OCI-LY1 (cell line): ENCODE measurements around the gene MAGI2.

Source experiments
- H2AFZ ChIP-seq: fragments of 200-600 bp; sonication (generic), shearing (Covaris generic); 2 replicates; pipeline ENCODE4 v1.6.0; 2014; ENCODE audit warnings: antibody characterized with exemption, mild to moderate bottlenecking, low read length
- H3F3A ChIP-seq: fragments of 200-600 bp; sonication (generic), shearing (Covaris generic); 2 replicates; pipeline ENCODE4 v1.6.0; 2014; ENCODE audit warnings: mild to moderate bottlenecking, antibody characterized with exemption, low read length, moderate library complexity; ENCODE audit not compliant: insufficient read depth
- H3K27ac ChIP-seq: fragments of 200-600 bp; sonication (generic); 2 replicates; pipeline ENCODE4 v1.5.1; 2014; ENCODE audit warnings: low read length, mixed run types, mild to moderate bottlenecking, low read depth; ENCODE audit not compliant: poor library complexity, severe bottlenecking
- H3K27me3 ChIP-seq: fragments of 200-600 bp; sonication (generic); 2 replicates; pipeline ENCODE4 v1.6.0; 2014; ENCODE audit warnings: antibody characterized with exemption, mild to moderate bottlenecking, low read length, moderate library complexity; ENCODE audit not compliant: insufficient read depth
- H3K36me3 ChIP-seq: fragments of 200-600 bp; sonication (generic); 2 replicates; pipeline ENCODE4 v1.6.1; 2014; ENCODE audit warnings: mild to moderate bottlenecking, antibody characterized with exemption, low read length, moderate library complexity, mixed read lengths; ENCODE audit not compliant: insufficient read depth
- H3K4me1 ChIP-seq: fragments of 200-600 bp; sonication (generic); 2 replicates; pipeline ENCODE4 v1.5.1; 2014; ENCODE audit warnings: mild to moderate bottlenecking, low read length, moderate library complexity; ENCODE audit not compliant: insufficient read depth, severe bottlenecking
- H3K4me2 ChIP-seq: fragments of 200-600 bp; sonication (generic), shearing (Covaris generic); 2 replicates; pipeline ENCODE4 v1.6.1; 2014; ENCODE audit warnings: low read length
- H3K4me3 ChIP-seq: fragments of 200-600 bp; sonication (generic); 2 replicates; pipeline ENCODE4 v1.5.1; 2014; ENCODE audit warnings: low read length, low read depth, mild to moderate bottlenecking, mixed read lengths; ENCODE audit not compliant: poor library complexity, severe bottlenecking
- H3K79me2 ChIP-seq: fragments of 200-600 bp; shearing (Covaris generic); 2 replicates; pipeline ENCODE4 v1.6.1; 2016; ENCODE audit warnings: mixed run types, low read length, mixed read lengths; ENCODE audit not compliant: insufficient read depth
- H3K9ac ChIP-seq: fragments of 200-600 bp; sonication (generic), shearing (Covaris generic); 2 replicates; pipeline ENCODE4 v1.6.1; 2014; ENCODE audit warnings: mild to moderate bottlenecking, low read length, mixed read lengths
- H3K9me2 ChIP-seq: fragments of 200-600 bp; sonication (generic), shearing (Covaris generic); 2 replicates; pipeline ENCODE4 v1.6.1; 2014; ENCODE audit warnings: low read depth, mild to moderate bottlenecking, low read length, mixed read lengths
- H3K9me3 ChIP-seq: fragments of 200-600 bp; shearing (Covaris generic); 2 replicates; pipeline ENCODE4 v1.6.1; 2014; ENCODE audit warnings: low read length, mixed read lengths
- H4K20me1 ChIP-seq: fragments of 200-600 bp; sonication (generic), shearing (Covaris generic); 2 replicates; pipeline ENCODE4 v1.6.0; 2016; ENCODE audit warnings: mild to moderate bottlenecking, low read length; ENCODE audit not compliant: insufficient read depth
- EZH2 ChIP-seq: fragments of 200-600 bp; sonication (generic), shearing (Covaris generic); IDR thresholded peaks from 2 replicates; pipeline ENCODE4 v1.8.0; 2017; ENCODE audit warnings: borderline replicate concordance, mixed run types, mild to moderate bottlenecking, antibody characterized with exemption, low read length, moderate library complexity, mixed read lengths
- TF ChIP-seq, protein P1 (sequence below): fragments of 200-600 bp; sonication (generic), shearing (Covaris generic); IDR thresholded peaks from 2 replicates; pipeline ENCODE4 v1.5.1; 2017; ENCODE audit warnings: mild to moderate bottlenecking, antibody characterized with exemption, low read length, moderate library complexity, mixed read lengths

Gene MAGI2

GRCh38 chr7:79286181-79286580 is 167.3 kb downstream of the MAGI2 start:
- H4K20me1 ChIP-seq, result no peaks in the 10 kb centered on the region
- TF ChIP-seq, protein P1, sequence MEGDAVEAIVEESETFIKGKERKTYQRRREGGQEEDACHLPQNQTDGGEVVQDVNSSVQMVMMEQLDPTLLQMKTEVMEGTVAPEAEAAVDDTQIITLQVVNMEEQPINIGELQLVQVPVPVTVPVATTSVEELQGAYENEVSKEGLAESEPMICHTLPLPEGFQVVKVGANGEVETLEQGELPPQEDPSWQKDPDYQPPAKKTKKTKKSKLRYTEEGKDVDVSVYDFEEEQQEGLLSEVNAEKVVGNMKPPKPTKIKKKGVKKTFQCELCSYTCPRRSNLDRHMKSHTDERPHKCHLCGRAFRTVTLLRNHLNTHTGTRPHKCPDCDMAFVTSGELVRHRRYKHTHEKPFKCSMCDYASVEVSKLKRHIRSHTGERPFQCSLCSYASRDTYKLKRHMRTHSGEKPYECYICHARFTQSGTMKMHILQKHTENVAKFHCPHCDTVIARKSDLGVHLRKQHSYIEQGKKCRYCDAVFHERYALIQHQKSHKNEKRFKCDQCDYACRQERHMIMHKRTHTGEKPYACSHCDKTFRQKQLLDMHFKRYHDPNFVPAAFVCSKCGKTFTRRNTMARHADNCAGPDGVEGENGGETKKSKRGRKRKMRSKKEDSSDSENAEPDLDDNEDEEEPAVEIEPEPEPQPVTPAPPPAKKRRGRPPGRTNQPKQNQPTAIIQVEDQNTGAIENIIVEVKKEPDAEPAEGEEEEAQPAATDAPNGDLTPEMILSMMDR, result no peak
- TF ChIP-seq EZH2, result no peak
- no peaks in the 10 kb centered on the region for H3K27me3 ChIP-seq
- no peaks in the 10 kb centered on the region for H3K79me2 ChIP-seq
- H3K4me3 ChIP-seq, result no peak overlapping the region
- no peak overlapping the region for H2AFZ ChIP-seq
- no peaks in the 10 kb centered on the region for H3K9me2 ChIP-seq
- no peak overlapping the region for H3K9ac ChIP-seq
- no peaks in the 10 kb centered on the region for H3F3A ChIP-seq
- no peaks in the 10 kb centered on the region for H3K36me3 ChIP-seq
- no peak overlapping the region for H3K4me2 ChIP-seq
- no peaks in the 10 kb centered on the region for H3K4me1 ChIP-seq
- H3K9me3 ChIP-seq, result no peaks in the 10 kb centered on the region
- no peak overlapping the region for H3K27ac ChIP-seq

DNA sequence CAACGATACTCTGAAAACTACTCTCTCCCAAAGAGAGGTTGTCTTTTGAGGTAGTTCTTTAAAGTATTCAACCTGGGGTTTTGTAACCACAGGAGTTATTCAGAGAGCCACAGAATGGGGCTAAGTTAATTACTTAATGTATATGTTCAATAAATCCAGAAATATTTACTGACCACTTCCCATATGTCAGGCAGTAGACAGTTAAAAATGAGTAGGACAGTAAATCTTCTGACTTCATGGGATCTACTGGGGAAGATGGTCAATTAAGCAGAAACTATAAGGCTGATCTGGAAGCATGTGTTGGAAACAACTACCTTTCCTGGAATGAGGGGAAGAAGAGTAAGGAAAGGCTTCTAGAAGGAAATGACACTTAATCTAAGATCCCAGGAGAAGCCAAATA is 167.7 kb downstream of the MAGI2 start:
- no peaks in the 10 kb centered on the region for H3K36me3 ChIP-seq
- no peaks in the 10 kb centered on the region for H3K9me3 ChIP-seq
- no peak overlapping the region for H3K4me3 ChIP-seq
- no peaks in the 10 kb centered on the region for H3K27me3 ChIP-seq
- TF ChIP-seq EZH2, result no peak
- TF ChIP-seq, protein P1, result no peak
- H4K20me1 ChIP-seq, result no peaks in the 10 kb centered on the region
- H3K9me2 ChIP-seq, result no peaks in the 10 kb centered on the region
- no peak overlapping the region for H2AFZ ChIP-seq
- H3K4me2 ChIP-seq, result no peak overlapping the region
- no peak overlapping the region for H3K27ac ChIP-seq
- no peak overlapping the region for H3K9ac ChIP-seq
- H3K79me2 ChIP-seq, result no peaks in the 10 kb centered on the region
- no peaks in the 10 kb centered on the region for H3K4me1 ChIP-seq
- H3F3A ChIP-seq, result no peaks in the 10 kb centered on the region

DNA sequence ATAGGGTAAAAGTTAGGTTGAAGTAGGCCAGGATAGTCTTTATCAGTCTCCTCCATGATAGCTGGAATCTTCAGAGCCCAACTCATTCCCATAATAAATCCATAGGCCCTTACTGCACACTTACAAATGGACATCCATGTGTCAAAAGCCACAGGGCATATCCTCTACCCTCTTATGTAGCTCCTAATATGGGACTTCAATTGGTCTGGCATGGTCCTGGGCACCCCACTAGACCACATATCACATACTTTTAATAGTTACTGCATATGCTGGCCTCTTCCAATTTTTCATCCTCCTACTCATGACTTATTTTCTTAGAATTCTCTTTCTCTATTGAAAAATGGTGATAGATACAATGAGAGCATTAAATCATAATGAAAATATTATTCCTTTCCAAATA is 169.3 kb downstream of the MAGI2 start:
- Histone ChIP-seq H3K27ac (no peak overlapping the region), H4K20me1 (no peaks in the 10 kb centered on the region), H3K27me3 (no peaks in the 10 kb centered on the region), H3F3A (no peaks in the 10 kb centered on the region), H2AFZ (no peak overlapping the region), H3K4me1 (no peaks in the 10 kb centered on the region), H3K36me3 (no peaks in the 10 kb centered on the region), H3K4me2 (no peak overlapping the region), H3K4me3 (no peak overlapping the region), H3K9me3 (no peaks in the 10 kb centered on the region), H3K79me2 (no peaks in the 10 kb centered on the region), H3K9ac (no peak overlapping the region), H3K9me2 (no peaks in the 10 kb centered on the region)
- TF ChIP-seq, protein P1, result no peak
- no peak for TF ChIP-seq EZH2
